Sigmoid colon (tissue), 7 donors: ENCODE data around the gene KCNQ5. TPM values are rescaled to one million over a fixed set of nuclear protein-coding genes. Genes with fewer than 3 reads are reported as not detected.

Experiments
- DNase-seq: peaks from one replicate; pipeline ENCODE4 v3.0.0-alpha.2; 2019
- H3K27ac ChIP-seq, 4 donors: fragments of 200-600 bp; sonication (generic); one replicate each; pipeline ENCODE4 v1.5.1; 2016 to 2019; ENCODE audit warnings: mild to moderate bottlenecking in 1 of 4
- H3K27me3 ChIP-seq, 3 donors: fragments of 200-600 bp; sonication (generic); one replicate each; pipeline ENCODE4 v1.5.1; 2019; ENCODE audit warnings: mild to moderate bottlenecking in 1 of 3
- H3K36me3 ChIP-seq, 4 donors: fragments of 200-600 bp; sonication (generic); one replicate each; pipeline ENCODE4 v1.5.1; 2016 to 2019
- H3K4me1 ChIP-seq, 4 donors: fragments of 200-600 bp; sonication (generic); one replicate each; pipeline ENCODE4 v1.5.1; 2017 to 2019
- H3K4me3 ChIP-seq, 4 donors: fragments of 200-600 bp; sonication (generic); one replicate each; pipeline ENCODE4 v1.5.1; 2017 to 2019; ENCODE audit warnings: mild to moderate bottlenecking in 2 of 4, moderate library complexity in 1 of 4
- H3K9me3 ChIP-seq, 4 donors: fragments of 200-600 bp in 3 of 4; sonication (generic) in 3 of 4; one replicate each; pipeline versions ENCODE4 v1.5.1 to v1.6.1; 2013 to 2019
- EP300 ChIP-seq, 4 donors: sonication (generic); formaldehyde crosslinking; IDR thresholded peaks; one replicate each; pipeline ENCODE4 v1.6.1; 2017; ENCODE audit warnings: antibody characterized with exemption in 4 of 4
- POLR2A ChIP-seq, 2 donors: fragments of 450-650 bp; IDR thresholded peaks; one replicate each; pipeline ENCODE4 v1.6.1; 2016; ENCODE audit warnings: antibody characterized with exemption in 2 of 2, mild to moderate bottlenecking in 2 of 2, moderate library complexity in 2 of 2
- POLR2AphosphoS5 ChIP-seq, 4 donors: sonication (generic); formaldehyde crosslinking; IDR thresholded peaks; one replicate each; pipeline ENCODE4 v1.6.1; 2017; ENCODE audit warnings: antibody characterized with exemption in 4 of 4
- WGBS, 2 donors: extraction: QIAGEN DNeasy Blood & Tissue Kit; methylation state at CpG; one replicate each; pipeline ENCODE4 v1.1.7; 2013; 5-methylcytosine and 5-hydroxymethylcytosine counted together
- intact Hi-C: fragments of 100-400 bp; cut with DNase I; formaldehyde crosslinking; loops from one replicate; pipeline ENCODE4 v1.15.1; 2023
- polyA plus RNA-seq, 3 donors: library from polyadenylated mRNA; stranded (reverse); fragments of 200-250 nt; gene quantifications; one replicate each; pipeline ENCODE4 v1.2.3, GENCODE V29; 2013
- total RNA-seq, 4 donors: library from RNA; depleted of rRNA; stranded (reverse); fragments of >200 nt; gene quantifications; one replicate each; pipeline ENCODE4 v1.1.0, GENCODE V29; 2016
- TF ChIP-seq, protein P1 (sequence below), 4 experiments: fragments of 450-650 bp in 3 of 4; fragments of 200-600 bp in 1 of 4; IDR thresholded peaks; one replicate each; pipeline ENCODE4 v1.5.1; 2016 to 2019; ENCODE audit warnings: antibody characterized with exemption in 4 of 4, mild to moderate bottlenecking in 3 of 4, moderate library complexity in 2 of 4
- donor health status: healthy with polysubstance abuse.
- donor health status: Bipolar disorder and iron deficiency.
- donor health status: healthy.

Gene KCNQ5
- total and polyA plus RNA-seq, 7 donors: 0.49 to 2.1 (median 1.1) TPM; not detected in 2

- Histone ChIP-seq H3K36me3 (no peaks in the 10 kb centered on the region), H3K4me1 (peaks cover 0 to 3% (median 0%) of the 10 kb centered on the region in 4 donors), H3K27me3 (no peaks in the 10 kb centered on the region), H3K27ac (no peak overlapping the region), H3K9me3 (no peaks in the 10 kb centered on the region), H3K4me3 (no peak overlapping the region)
- TF ChIP-seq POLR2AphosphoS5 (IDR thresholded peaks at IDR 0.05) (no peak), EP300 (IDR thresholded peaks at IDR 0.05) (no peak), POLR2A (IDR thresholded peaks at IDR 0.05) (no peak)
- TF ChIP-seq, protein P1, sequence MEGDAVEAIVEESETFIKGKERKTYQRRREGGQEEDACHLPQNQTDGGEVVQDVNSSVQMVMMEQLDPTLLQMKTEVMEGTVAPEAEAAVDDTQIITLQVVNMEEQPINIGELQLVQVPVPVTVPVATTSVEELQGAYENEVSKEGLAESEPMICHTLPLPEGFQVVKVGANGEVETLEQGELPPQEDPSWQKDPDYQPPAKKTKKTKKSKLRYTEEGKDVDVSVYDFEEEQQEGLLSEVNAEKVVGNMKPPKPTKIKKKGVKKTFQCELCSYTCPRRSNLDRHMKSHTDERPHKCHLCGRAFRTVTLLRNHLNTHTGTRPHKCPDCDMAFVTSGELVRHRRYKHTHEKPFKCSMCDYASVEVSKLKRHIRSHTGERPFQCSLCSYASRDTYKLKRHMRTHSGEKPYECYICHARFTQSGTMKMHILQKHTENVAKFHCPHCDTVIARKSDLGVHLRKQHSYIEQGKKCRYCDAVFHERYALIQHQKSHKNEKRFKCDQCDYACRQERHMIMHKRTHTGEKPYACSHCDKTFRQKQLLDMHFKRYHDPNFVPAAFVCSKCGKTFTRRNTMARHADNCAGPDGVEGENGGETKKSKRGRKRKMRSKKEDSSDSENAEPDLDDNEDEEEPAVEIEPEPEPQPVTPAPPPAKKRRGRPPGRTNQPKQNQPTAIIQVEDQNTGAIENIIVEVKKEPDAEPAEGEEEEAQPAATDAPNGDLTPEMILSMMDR (IDR thresholded peaks at IDR 0.05): no peak
- WGBS, 2 donors: 88 to 94% methylated on average over 3 of the region's 3 CpGs
- no peak for DNase-seq
- intact Hi-C loops: no loop called here
Observed at GRCh38 chr6:72784071-72784470, 162.2 kb downstream of the KCNQ5 start.

- intact Hi-C loops: no loop called here
- no peaks in the 10 kb centered on the region for H3K36me3 ChIP-seq
- 59 to 85% methylated on average over 3 of the region's 3 CpGs for WGBS, 2 donors
Observed at GRCh38 chr6:72784581-72784980, 162.7 kb downstream of the KCNQ5 start.

DNA sequence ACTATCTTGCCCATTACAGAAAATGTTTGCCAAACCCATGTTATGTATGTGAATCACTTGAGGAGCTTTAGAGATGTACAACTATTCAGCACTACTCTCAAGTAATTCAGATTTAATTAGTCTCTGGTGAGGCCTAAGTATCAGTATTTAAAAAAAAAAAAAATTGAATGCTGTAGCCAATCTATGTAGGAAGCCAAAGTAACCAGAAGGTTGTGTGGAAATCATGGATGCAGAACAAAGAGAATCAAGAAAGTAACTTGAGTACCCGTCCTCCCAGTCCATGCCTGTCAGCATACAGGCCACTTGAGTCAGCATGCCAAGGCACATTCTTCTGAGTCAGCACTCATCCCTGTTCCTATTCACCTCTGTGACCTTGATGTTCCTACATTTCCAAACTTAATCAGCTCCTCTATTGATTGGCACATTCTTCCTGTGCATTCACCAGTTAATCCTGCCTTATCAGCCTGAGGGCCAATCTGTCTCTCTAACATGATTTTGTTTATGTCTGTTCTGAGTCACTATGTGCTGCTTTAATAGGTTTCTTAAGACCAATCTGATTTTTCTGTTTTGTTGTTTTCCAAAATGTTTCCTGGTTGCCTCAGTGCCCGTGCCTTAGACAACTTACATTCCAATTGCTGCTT, 165.6 kb downstream of the KCNQ5 start:
- H3K27ac ChIP-seq: no peak overlapping the region
- no peak for TF ChIP-seq POLR2AphosphoS5 (IDR thresholded peaks at IDR 0.05)
- TF ChIP-seq EP300 (IDR thresholded peaks at IDR 0.05): no peak
- TF ChIP-seq POLR2A (IDR thresholded peaks at IDR 0.05): no peak
- TF ChIP-seq, protein P1 (IDR thresholded peaks at IDR 0.05): no peak
- H3K27me3 ChIP-seq: no peaks in the 10 kb centered on the region
- H3K9me3 ChIP-seq: no peaks in the 10 kb centered on the region
- 38 to 71% methylated on average over 2 of the region's 2 CpGs for WGBS, 2 donors
- intact Hi-C loops: no loop called here
- peaks cover 0 to 3% (median 0%) of the 10 kb centered on the region in 4 donors for H3K4me1 ChIP-seq
- H3K4me3 ChIP-seq: no peak overlapping the region
- no peaks in the 10 kb centered on the region for H3K36me3 ChIP-seq
- DNase-seq: no peak

More at GRCh38 chr6:72784581-72784980, 162.7 kb downstream of the KCNQ5 start:
- Histone ChIP-seq H3K27ac (no peak overlapping the region), H3K9me3 (no peaks in the 10 kb centered on the region), H3K4me1 (peaks cover 0 to 3% (median 0%) of the 10 kb centered on the region in 4 donors), H3K4me3 (no peak overlapping the region), H3K27me3 (no peaks in the 10 kb centered on the region)
- TF ChIP-seq POLR2A (IDR thresholded peaks at IDR 0.05): no peak
- no peak for TF ChIP-seq POLR2AphosphoS5 (IDR thresholded peaks at IDR 0.05)
- TF ChIP-seq EP300 (IDR thresholded peaks at IDR 0.05): no peak
- TF ChIP-seq, protein P1 (IDR thresholded peaks at IDR 0.05): no peak
- DNase-seq: no peak

GRCh38 chr6:72788188-72788587, 166.3 kb downstream of the KCNQ5 start:
- WGBS, 2 donors: 89 to 90% methylated on average over 1 of the region's 1 CpG
- no peak for TF ChIP-seq EP300 (IDR thresholded peaks at IDR 0.05)
- TF ChIP-seq, protein P1 (IDR thresholded peaks at IDR 0.05): no peak
- TF ChIP-seq POLR2A (IDR thresholded peaks at IDR 0.05): no peak
- no peak for TF ChIP-seq POLR2AphosphoS5 (IDR thresholded peaks at IDR 0.05)
- Histone ChIP-seq H3K4me1 (peaks cover 0 to 3% (median 0%) of the 10 kb centered on the region in 4 donors), H3K4me3 (no peak overlapping the region), H3K36me3 (no peaks in the 10 kb centered on the region), H3K27ac (no peak overlapping the region), H3K27me3 (no peaks in the 10 kb centered on the region), H3K9me3 (no peaks in the 10 kb centered on the region)
- intact Hi-C loops: no loop called here
- no peak for DNase-seq

DNA sequence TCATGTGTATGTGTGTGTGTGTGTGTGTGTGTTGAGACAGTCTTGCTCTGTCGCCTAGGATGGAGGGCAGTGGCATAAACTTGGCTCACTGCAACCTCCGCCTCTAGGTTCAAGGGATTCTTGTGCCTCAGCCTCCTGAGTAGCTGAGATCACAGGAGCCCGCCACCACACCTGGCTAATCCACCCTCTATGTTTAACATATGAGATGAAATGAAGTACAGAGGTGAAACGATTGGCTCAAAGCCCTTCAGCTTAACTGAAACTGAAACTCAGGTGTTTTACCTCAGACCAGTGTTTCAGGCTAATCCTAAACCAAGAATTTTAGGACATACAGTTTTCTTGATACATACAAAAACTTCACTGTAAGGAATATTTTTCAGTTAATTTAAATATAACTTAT, 167.3 kb downstream of the KCNQ5 start:
- TF ChIP-seq, protein P1 (IDR thresholded peaks at IDR 0.05): no peak
- no peak for TF ChIP-seq EP300 (IDR thresholded peaks at IDR 0.05)
- TF ChIP-seq POLR2A (IDR thresholded peaks at IDR 0.05): no peak
- H3K27me3 ChIP-seq: no peaks in the 10 kb centered on the region
- peaks cover 0 to 3% (median 0%) of the 10 kb centered on the region in 4 donors for H3K4me1 ChIP-seq
- no peak overlapping the region for H3K27ac ChIP-seq
- no peak overlapping the region for H3K4me3 ChIP-seq
- H3K9me3 ChIP-seq: no peaks in the 10 kb centered on the region
- intact Hi-C loops: no loop called here
- no peaks in the 10 kb centered on the region for H3K36me3 ChIP-seq
- WGBS, 2 donors: 65 to 88% methylated on average over 4 of the region's 4 CpGs
- DNase-seq: no peak
